Astrocyte (in vitro differentiated cells and primary cell): ENCODE results near the gene NRP1.

Source experiments
- CTCF ChIP-seq: IDR thresholded peaks from 2 replicates; pipeline ENCODE4 v1.5.1; 2011; ENCODE audit warnings: low read depth, mild to moderate bottlenecking, inconsistent platforms, low read length, moderate library complexity; ENCODE audit not compliant: insufficient read depth
- EZH2 ChIP-seq: IDR thresholded peaks from 2 replicates; pipeline ENCODE4 v1.6.1; 2012; ENCODE audit warnings: mild to moderate bottlenecking, low read length, inconsistent platforms; ENCODE audit not compliant: insufficient read depth

- TF ChIP-seq EZH2: no peak
- no peak for TF ChIP-seq CTCF
Observed at GRCh38 chr10:33229949-33230267, 104.6 kb downstream of the NRP1 start.
